ENCODE results near the gene SDR39U1.

The SDR39U1 gene

DNA sequence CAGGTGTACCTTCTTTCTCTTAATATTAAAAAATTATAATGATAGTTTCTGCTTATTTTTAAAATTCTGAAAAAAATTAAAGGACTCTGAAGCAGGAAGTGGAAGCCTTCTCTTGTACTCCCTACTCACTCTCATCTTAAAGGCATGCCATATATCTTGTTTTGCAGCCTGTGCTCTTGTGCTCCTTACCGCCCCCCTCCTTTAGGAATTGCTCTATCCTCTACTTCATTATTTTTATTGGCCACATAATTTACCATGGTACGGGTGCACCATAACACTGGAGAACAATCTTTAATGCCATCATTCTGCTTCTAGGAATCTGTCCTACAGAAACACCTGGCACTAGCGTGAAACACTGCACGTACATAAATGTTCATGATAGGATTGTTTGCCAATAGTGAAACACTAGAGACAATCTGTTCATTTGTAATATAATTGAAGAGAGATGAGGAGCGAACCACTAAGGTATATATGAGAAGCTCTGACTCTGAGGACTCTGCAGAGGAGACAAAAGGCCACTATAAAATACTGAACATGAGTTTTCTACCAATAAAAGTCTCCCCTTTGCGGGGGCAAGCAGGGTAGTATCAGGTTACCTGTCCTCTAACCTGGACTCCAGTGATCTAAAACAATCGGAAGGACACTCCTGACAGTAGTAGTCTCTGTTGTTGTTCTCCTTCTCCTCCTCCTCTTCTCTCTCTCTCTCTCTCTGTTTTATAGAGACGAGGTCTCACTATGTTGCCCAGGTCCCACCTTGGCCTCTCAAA lies 50.1 kb downstream of the SDR39U1 start:
- no peak for DNase-seq

DNA sequence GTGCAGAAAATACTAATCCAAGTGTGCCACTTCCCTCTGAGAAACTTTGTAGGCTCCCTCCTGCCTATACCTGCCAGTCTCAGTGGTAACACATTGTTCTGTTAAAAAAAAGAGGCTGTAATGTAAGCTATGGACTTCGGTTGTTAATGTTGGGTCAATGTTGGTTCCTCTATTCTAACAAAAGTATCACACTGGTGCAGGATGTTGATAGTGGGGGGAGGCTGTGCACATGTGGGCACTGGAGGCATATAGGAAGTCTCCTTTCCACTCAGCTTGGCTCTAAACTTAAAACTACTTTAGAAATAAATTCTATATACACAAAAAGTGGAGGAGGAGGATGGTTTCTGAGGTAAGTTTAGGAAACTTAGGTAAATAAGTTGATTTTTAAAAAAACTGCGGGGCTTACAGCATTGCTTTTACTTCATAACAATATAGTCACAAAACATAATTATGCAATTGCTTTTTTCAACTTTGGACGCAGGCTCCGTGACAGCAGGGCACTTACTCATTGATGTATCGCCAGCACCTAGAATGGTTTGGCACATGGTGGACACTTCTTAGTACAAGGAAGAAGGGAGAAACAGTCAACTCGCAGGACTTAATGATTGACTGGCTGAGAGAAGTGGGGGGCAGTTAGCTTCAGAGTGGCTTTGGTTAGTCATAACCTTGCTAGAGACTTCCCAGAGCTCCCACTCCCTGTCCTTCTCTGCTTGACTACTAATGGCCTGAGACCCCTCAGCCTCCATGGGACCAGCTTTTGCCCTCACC lies 51.7 kb downstream of the SDR39U1 start:
- DNase-seq: no peak

Data from amygdala (tissue), 56 donors.